A549 treated with Mapracorat at 1 μM for 4 hours (cell line): ENCODE measurements around the gene SMPD3. TPM values are rescaled to one million over a fixed set of nuclear protein-coding genes. Genes with fewer than 3 reads are reported as not detected.

Experiments used
- total RNA-seq: library from RNA; stranded (reverse); fragments of 200-300 nt; extraction: Qiagen RNA extraction; gene quantifications from 5 replicates; pipeline ENCODE4 v1.2.3, GENCODE V29; 2022

SMPD3 gene
- total RNA-seq = 0.05 to 0.36 TPM (median 0.10 TPM) in 5 replicates

DNA sequence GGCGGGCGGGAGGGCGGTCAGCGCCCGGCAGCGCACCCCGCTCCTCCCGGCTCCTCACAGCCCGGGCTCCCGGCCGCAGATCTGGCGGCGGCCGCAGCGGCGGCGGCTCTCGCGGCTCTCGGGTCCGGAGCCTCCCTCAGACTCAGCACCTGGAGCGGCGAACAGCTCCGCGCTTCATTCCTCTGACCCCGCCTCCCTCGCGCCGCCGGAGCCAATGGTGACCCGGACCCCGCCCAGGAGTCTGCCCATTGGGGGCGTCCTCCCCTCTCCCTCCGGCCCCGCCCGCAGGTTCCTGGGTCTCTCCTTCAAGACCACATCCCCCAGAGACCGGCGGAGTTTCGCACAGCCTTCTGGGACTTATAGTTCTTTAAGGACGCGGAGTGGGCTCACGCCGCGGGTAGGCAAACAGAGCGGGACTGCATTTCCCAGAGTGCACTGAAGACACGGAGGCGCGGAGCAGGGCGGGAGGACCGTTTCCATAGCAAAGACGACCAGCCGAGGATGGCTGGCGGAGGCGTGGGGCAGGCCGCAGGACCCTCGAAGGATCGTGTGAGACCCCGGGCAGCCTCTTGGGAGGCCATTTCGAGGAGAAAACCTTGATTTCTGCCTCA lies at the start of gene SMPD3:
TSS of gene SMPD3 (minus strand) at position 149 of the 611 bp plus-strand sequence. CDS start 76,327 bp downstream, outside the sequence.

GRCh38 chr16:68310774-68311511 lies 137.4 kb downstream of the SMPD3 start, which contains the start of the genes PRMT7 and SLC7A6OS:
Gene PRMT7 (plus strand): TSS chr16:68311019. CDS start chr16:68315980, 4,961 bp downstream.
Gene SLC7A6OS (minus strand): TSS chr16:68310946. CDS start chr16:68310926, 20 bp downstream.

Other genes starting within 250 kb of the SMPD3 start
- gene ESRP2, start 212.4 kb downstream of the SMPD3 start, total RNA-seq = 0.06 to 0.34 TPM (median 0.09 TPM) in 4 of 5 replicates, not detected in the other
- 14.4 to 16.7 TPM (median 14.7 TPM) in 5 replicates for gene PLA2G15, start 203.1 kb downstream of the SMPD3 start, total RNA-seq
- gene SLC7A6, start 184.0 kb downstream of the SMPD3 start, total RNA-seq = 27.2 to 35.7 TPM (median 30.9 TPM) in 5 replicates
- 9.7 to 12.3 TPM (median 10.8 TPM) in 5 replicates for gene SLC7A6OS, start 137.6 kb downstream of the SMPD3 start, total RNA-seq
- gene PRMT7, start 137.5 kb downstream of the SMPD3 start, total RNA-seq = 26.3 to 31.8 TPM (median 28.8 TPM) in 5 replicates
- 6.2 to 12.7 TPM (median 8.5 TPM) in 5 replicates for gene ZFP90, start 90.8 kb upstream of the SMPD3 start, total RNA-seq
- 0.16 to 0.41 TPM (median 0.24 TPM) in 5 replicates for gene CDH3, start 196.8 kb upstream of the SMPD3 start, total RNA-seq